ENCODE data around the gene PRDM16.

GRCh38 chr1:3323796-3324703 is 255.0 kb downstream of the PRDM16 start:
- no peak for TF ChIP-seq CTCF (optimal IDR thresholded peaks at IDR 0.05 in 1 of 3, IDR thresholded peaks at IDR 0.05 in 1 of 3, conservative IDR thresholded peaks at IDR 0.05 in 1 of 3; ENCODE audit: extremely low read depth in 1 of 3, insufficient read depth in 2 of 3, low read length in 3 of 3)
- no peak for TF ChIP-seq EZH2 (IDR thresholded peaks at IDR 0.05; ENCODE audit: low read length)
